Stimulated activated CD4-positive, alpha-beta T cell treated with anti-CD3 and anti-CD28 coated beads, Interleukin-15, amount 100 ng/mL, for 1 hour (primary cell): ENCODE results near the gene PDE4C.

Experiments used
- DNase-seq, 2 donors: peaks; one replicate each; pipeline ENCODE4 v3.0.0-alpha.2; 2020; ENCODE audit warnings: low read depth in 1 of 2, low spot score in 1 of 2

Gene PDE4C

DNA sequence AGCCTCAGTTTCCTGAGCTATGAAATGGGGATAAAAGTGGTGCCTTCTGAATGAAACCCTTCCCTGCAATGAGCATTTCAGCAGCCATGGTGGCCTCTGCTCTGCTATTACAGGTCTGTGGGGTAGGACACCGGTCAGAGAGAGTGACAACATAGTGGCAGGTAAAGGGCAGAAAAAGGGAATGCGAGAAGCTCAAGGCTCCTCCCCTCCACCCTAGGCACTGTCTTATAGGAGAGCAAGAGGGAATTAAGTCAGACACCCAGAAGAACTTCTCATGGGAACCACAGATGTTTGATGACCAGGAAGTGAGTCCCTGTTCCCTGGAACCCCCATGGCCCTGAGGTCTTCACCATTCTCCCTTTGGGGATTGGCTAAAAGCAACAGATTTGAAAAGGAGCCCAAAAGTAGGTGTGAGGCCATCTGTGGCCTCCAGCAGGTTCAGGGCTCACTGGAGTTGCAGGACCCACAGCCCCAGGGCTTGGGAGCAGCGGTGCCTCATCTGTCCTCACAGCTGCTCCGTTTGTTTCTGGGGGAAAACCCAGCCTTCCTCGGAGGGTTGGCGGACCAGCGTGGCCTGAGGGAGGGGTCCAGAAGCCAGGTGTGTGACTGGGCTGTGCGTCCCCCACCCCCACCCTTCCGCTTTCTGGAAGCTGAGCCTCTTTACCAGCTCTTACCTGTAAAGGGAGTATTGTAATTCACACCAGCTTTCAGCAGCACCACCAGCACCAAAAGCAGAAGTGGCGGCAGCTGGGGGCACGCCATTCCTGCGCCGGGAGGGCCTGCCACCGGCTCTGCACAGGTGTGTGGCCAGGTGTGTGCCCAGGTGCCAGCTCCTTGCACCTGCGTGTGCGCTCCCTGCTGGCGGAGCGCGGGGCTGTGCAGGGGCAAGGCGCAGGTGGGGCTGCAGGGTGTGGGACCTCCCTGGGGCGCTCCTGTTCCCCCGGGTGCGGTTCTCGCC is 28.6 kb upstream of the PDE4C start:
- DNase-seq: no peak

GRCh38 chr19:18253716-18254115 is 27.5 kb upstream of the PDE4C start:
- no peak for DNase-seq

DNA sequence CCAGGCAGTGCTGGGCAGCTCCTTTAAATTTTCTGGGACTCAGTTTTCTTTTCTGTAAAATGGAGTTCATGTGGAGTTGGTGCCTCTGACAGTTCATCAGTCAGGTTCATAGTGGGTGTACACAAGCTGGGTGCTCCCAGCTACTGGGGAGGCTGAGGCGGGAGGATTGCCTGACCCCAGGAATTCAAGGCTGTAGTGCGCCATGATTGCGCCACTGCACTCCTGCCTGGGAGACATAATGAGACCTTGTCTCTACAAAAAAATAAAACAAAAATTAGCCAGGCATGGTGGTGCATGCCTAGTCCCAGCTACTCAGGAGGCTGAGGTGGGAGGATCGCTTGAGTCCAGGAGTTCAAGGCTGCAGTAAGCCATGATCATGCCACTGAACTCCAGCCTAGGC is 26.9 kb upstream of the PDE4C start:
- no peak for DNase-seq

GRCh38 chr19:18252370-18252717 is 26.1 kb upstream of the PDE4C start:
- DNase-seq: no peak

- DNase-seq: peak; percentile 67 to 69
These were observed 25.5 kb upstream of the PDE4C start for GRCh38 chr19:18251587-18252369.

DNA sequence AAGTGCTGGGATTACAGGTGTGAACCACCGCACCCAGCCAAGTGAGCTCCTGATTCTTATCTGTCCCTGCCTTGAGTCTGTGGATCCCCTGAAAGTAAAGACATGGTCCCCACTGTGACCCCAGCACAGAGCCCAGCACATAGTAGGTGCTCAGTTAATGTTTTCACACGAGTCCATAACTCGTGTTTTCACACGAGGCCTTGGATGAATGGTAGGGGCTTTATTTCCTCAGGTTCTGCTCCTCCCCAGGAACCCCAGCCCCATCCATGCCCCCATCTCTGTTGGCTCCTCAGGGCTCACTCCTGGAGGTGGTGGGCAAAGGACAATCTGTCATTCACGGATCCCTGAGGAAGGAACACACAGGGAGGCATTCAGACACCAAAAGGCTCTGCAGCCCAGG is 23.6 kb upstream of the PDE4C start:
- no peak for DNase-seq

- DNase-seq: no peak
These were observed 19.1 kb upstream of the PDE4C start for GRCh38 chr19:18245297-18245696.

GRCh38 chr19:18239303-18239702 is 13.1 kb upstream of the PDE4C start:
- no peak for DNase-seq

DNA sequence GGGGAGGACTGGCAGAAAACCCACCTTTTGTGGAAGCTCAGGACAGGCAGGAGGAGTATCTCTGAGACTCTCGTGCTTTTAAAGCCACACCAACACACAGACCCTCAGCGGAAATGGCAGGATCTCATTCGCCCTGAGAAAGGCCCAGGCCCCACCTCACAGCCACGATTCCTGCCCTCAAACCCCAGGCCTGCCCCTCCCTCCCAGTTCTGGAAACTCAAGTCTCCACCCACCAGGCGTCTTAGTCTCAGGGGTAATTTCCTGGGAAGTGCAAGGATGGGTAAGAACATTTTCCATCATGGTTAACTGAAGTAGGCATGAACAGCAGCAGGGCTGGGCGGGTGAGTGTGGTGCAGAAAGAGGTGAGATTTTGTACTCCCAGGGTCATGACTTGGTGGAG is 8.0 kb upstream of the PDE4C start:
- no peak for DNase-seq

GRCh38 chr19:18233224-18233825 is 7.1 kb upstream of the PDE4C start:
- DNase-seq: no peak

GRCh38 chr19:18232540-18233223 is 6.4 kb upstream of the PDE4C start:
- DNase-seq: no peak

DNA sequence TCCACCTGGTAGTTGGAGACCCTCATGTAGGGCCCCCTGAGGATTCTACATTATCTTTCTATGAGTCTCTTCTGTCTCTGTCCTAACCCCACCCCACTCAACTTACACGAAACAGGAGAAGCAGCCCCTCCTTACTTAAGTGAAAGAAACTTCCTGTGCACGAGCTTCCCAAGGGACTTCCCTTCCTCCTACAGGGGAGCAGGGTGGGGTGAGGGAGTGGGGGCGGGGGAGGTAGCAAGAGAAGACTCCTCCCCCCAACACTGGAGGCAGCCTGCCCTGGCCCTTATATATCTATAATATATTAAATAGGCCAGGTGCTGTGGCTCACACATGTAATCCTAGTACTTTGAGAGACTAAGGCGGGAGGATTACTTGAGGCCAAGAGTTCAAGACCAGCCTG is 5.5 kb upstream of the PDE4C start:
- no peak for DNase-seq

DNA sequence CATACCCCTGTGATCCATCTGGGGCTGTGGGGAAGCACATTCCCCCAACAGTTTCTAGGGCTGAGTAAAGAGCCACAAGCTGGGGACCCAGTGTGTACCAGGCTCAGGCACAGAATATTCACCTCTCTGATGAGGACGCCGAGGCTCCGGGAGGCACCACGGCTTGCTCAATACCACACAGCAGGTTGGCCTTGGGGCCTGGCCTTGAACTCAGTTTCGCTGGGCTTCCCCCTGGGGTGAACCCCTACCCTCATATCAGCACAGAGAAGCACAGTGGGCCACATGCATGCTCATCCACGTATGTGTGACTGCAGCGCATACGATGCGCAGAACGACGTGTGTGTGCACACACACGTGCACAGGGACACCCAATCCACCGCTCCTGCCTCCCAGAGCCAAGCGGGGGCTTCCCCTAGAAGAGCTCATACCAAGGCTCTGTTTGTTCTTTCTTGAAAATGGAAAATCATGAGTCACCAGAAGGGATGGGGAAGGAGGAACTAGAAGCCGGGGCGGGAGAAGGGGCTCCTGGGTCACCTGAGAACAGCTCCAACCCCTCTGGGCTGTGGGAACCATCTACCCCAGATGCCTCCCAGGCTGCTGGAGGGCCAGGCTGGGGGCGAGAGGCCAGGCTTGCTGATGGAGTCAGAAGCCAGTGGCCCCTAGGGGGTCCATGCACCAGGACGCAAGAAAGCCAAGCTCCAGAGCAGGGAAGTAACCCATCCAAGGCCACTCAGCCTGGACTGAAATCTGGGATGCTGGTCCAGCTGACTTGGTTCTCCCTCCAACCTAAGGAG is 4.9 kb upstream of the PDE4C start:
- no peak for DNase-seq

DNA sequence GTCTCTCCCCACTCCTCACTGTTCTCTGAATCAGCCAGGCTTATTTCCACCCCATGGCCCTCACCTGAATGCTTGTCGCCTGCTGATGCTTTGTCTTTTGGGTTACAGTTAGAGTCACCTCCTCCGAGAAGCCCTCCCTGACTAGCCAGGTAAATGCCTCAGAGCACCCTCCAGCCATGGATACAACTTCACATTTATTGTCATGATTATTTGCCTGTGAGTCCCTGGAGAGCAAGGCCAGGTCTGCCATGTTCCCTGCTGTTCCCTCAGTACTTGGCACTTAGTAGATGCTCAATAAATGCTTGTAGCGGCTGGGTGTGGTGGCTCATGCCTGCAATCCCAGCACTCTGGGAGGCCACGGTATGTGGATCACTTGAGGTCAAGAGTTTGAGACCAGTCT is 3.7 kb upstream of the PDE4C start:
- no peak for DNase-seq

DNA sequence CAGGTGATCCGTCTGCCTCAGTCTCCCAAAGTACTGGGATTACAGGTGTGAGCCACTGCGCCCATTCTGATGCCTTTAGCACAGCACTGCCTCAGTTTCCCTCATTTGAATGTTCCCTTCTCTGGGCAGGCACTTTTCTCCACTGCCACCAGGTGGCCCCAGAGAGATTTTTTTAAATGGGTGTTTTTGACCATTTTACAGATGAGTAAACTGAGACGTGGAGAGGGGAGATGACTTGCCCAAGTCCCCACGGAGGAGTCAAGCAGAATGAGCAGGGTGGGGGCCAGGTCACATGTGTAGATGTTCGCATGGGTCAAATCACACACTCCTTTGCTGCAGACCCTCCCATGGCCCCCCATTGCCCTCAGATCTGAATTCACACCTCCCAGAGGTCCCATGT is 3.2 kb upstream of the PDE4C start:
- no peak for DNase-seq

GRCh38 chr19:18227781-18228271 is 1.6 kb upstream of the PDE4C start:
- DNase-seq: no peak

DNA sequence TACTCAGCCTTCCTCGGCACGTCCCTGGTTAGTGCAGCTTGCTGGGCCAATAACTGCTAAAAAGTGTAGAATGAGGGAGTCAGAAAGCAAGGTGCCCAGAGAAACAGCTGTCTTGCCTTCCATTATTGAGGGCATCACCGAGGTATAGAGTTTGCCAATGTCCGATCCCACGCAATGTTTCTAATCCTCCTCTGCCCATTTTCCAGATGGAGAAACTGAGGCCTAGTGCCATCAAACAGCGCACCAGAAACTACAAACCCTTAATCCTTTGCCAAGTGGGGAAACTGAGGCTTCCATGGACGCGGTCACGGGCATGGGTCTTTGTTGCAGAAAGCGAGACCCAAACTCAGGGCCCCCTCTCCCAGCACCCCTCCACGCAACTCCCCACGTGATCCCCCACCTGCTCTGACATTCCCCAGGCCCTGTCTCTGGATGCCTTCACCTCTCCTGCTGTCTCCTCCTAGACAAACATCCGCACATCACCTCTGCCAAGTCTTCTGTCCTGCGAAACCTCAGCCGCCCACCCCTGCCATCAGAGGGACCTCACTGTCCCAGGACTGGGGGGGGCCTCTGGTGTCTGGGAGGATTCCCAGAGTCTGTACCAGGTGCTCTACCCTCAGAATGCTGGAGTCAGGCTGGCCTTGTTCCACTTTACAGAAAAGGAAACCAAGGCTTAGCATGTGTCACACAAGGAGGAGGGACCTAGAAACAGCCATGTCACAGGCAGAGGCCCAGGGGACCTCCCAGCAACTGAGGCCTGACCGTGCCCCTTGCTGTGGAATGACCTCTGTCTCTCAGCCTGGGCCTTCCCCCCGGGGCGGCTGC is 930 bp upstream of the PDE4C start:
- no peak for DNase-seq

DNA sequence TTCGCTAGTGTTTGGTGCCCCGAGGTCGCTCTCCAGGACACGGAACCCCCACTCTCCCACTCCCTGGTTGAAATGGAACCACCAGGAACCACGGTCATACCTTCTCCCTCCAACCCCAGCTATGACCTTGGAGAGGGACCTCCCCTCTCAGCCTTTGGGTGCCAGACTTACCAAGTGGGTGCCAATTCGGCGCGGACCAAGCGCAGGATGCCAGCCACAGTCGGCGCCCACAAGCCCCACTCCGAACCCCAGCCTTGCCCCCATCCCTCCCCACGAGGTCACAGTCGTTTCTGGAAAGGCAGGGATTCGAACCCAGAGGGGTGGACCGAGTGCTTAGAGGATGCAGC is 910 bp downstream of the PDE4C start:
- no peak for DNase-seq

DNA sequence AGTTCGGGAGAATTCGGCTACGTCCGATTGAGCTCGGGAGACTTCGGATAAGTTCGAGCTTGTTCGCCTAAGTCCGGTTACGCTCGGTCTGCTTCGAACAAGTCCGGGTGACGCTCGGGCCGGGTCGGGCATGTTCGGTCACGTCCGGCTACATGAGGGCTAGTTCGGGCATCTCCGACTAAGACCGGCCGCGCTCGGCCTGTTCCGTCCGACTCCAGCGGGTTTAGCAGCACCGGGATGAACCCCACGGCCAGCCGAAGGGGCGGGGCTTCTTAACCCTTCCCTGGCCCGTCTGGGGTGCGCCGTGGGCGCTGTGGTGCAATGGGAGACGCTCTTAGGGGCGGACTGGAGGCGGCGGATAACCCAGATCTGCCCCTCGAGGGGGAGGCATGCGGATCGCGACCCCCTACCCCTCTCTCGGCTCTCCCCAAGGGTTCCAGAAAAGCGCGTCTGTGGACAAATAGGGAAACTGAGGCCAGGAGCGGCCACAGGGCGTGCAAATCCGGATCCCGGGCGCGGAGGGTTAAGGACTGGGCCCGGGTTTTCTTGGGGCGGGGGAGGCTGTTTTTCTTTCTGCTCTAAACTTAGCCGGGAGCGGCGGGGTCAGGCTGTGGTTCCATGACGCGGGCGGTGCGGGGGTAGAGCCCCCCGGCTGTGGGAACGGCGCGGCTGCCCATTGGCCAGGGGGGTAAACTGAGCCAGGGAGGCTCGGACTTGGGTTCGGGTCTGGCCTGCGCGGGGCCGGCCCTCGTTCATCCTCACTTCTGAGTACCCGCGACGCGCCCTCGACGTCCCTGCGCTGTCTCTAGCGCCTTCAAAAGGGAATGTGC is 1.5 kb downstream of the PDE4C start:
- peak; percentile 62 to 80 for DNase-seq
